K562 (cell line): ENCODE measurements around the gene CCT7. TPM values are rescaled to one million over a fixed set of nuclear protein-coding genes. Genes with fewer than 3 reads are reported as not detected.
A peak's percentile ranks its signal among the peaks of the same experiment; 100 is the strongest.

Source experiments
- ATAC-seq: fragments of 200-7000 bp; cut with Tn5 transposase; 3 replicates; pipeline ENCODE4 v1.9.1; 2020; ENCODE audit warnings: moderate library complexity
- BruUV-seq: library from RNA; stranded (reverse); fragments of 400-500 nt; replicated peaks from 2 replicates; lab custom pipeline; 2021; lab: Mats Ljungman, UMichigan
- CTCF ChIA-PET: fragments of 300-600 bp; formaldehyde crosslinking; extraction: SDS; loops from one replicate; lab custom pipeline; 2021; ENCODE audit warnings: low intra/inter-chr PET ratio; lab: Yijun Ruan, JAX
- POLR2A ChIA-PET: fragments of 300-600, 350-650 bp; sonication (Branson Sonifier 250); formaldehyde crosslinking; extraction: SDS; loops from one replicate; lab custom pipeline; 2021; ENCODE audit warnings: antibody characterized with exemption, inconsistent platforms; lab: Yijun Ruan, JAX
- DNase-seq, 4 experiments: peaks; one replicate each; pipeline versions ENCODE4 v3.0.0 to v3.0.0-alpha.2; 2011 to 2018; ENCODE audit warnings: low spot score in 3 of 4, mixed read lengths in 3 of 4; ENCODE audit errors: extremely low read depth in 1 of 4
- FAIRE-seq: peaks from 2 replicates; lab custom pipeline; 2011; peaks lifted over from hg19 to GRCh38; lab: Jason Lieb, UNC
- H2AFZ ChIP-seq: 2 replicates; pipeline ENCODE4 v1.6.0; 2011; ENCODE audit warnings: low read depth, low read length, control low read depth, inconsistent platforms
- H3K27ac ChIP-seq: fragments of 200-600 bp; 3 replicates; pipeline ENCODE4 v1.8.0; 2011; ENCODE audit warnings: low read depth, mild to moderate bottlenecking, control low read depth, inconsistent platforms, low read length, moderate library complexity, mixed read lengths; ENCODE audit errors: extremely low read depth
- H3K27me3 ChIP-seq, 2 experiments: fragments of 300-600 bp in 1 of 2; 2 replicates in 1 of 2; 3 replicates in 1 of 2; pipeline versions ENCODE4 v1.6.0 to v1.8.0; 2011; ENCODE audit warnings: inconsistent platforms in 2 of 2, low read length in 2 of 2, mild to moderate bottlenecking in 1 of 2, mixed read lengths in 1 of 2, moderate library complexity in 1 of 2; ENCODE audit not compliant: control insufficient read depth in 2 of 2, insufficient read depth in 2 of 2
- H3K36me3 ChIP-seq: fragments of 300-600 bp; 3 replicates; pipeline ENCODE4 v1.8.0; 2011; ENCODE audit warnings: mild to moderate bottlenecking, low read length, inconsistent platforms; ENCODE audit not compliant: control insufficient read depth, insufficient read depth
- H3K4me1 ChIP-seq, 2 experiments: fragments of 200-600 bp in 1 of 2; replicated peaks in 1 of 2; 2 replicates in 1 of 2; 3 replicates in 1 of 2; pipeline versions ENCODE4 v1.5.1 to v1.8.0; 2011; ENCODE audit warnings: inconsistent platforms in 2 of 2, low read length in 2 of 2, mild to moderate bottlenecking in 1 of 2, mixed read lengths in 1 of 2, moderate library complexity in 1 of 2; ENCODE audit not compliant: control insufficient read depth in 2 of 2, insufficient read depth in 2 of 2
- H3K4me2 ChIP-seq: 2 replicates; pipeline ENCODE4 v1.6.1; 2011; ENCODE audit warnings: low read length, control low read depth, inconsistent platforms, mixed read lengths; ENCODE audit not compliant: insufficient read depth
- H3K4me3 ChIP-seq: fragments of 200-600 bp; sonication (generic), shearing (Covaris generic); 2 replicates; pipeline ENCODE4 v1.5.1; 2016; ENCODE audit warnings: control low read depth, inconsistent platforms
- H3K79me2 ChIP-seq: fragments of 200-600 bp; 3 replicates; pipeline ENCODE4 v1.8.0; 2011; ENCODE audit warnings: low read length, inconsistent platforms; ENCODE audit not compliant: control insufficient read depth, insufficient read depth
- H3K9ac ChIP-seq, 2 experiments: 2 replicates each; pipeline versions ENCODE4 v1.6.0 to v1.6.1; 2011; ENCODE audit warnings: low read depth in 2 of 2, low read length in 2 of 2, control low read depth in 1 of 2, inconsistent platforms in 1 of 2, mild to moderate bottlenecking in 1 of 2, mixed read lengths in 1 of 2; ENCODE audit not compliant: insufficient read depth in 1 of 2
- H3K9me1 ChIP-seq: one replicate; pipeline ENCODE4 v1.6.0; 2011; ENCODE audit warnings: inconsistent platforms, mild to moderate bottlenecking, low read length, moderate library complexity; ENCODE audit not compliant: control insufficient read depth, insufficient read depth
- H3K9me3 ChIP-seq: replicated peaks from 2 replicates; pipeline ENCODE4 v1.5.1; 2011; ENCODE audit warnings: low read depth, low read length, inconsistent platforms; ENCODE audit not compliant: control insufficient read depth, insufficient read depth
- H4K20me1 ChIP-seq: replicated peaks from 2 replicates; pipeline ENCODE4 v1.6.1; 2011; ENCODE audit warnings: low read length, inconsistent platforms, mixed read lengths; ENCODE audit not compliant: control insufficient read depth, insufficient read depth
- CTCF ChIP-seq, 3 experiments: IDR thresholded peaks in 2 of 3; conservative IDR thresholded peaks in 1 of 3; 2 replicates each; pipeline ENCODE4 v1.5.1; 2011 to 2012; ENCODE audit warnings: low read length in 3 of 3, mild to moderate bottlenecking in 3 of 3, control low read depth in 2 of 3, improper control_type of control experiment in 1 of 3, inconsistent platforms in 1 of 3, low read depth in 1 of 3, mixed read lengths in 1 of 3, moderate library complexity in 1 of 3; ENCODE audit not compliant: insufficient read depth in 2 of 3
- MYBL2 ChIP-seq, 2 experiments: fragments of 450-650 bp in 1 of 2; sonication (generic) in 1 of 2; formaldehyde crosslinking in 1 of 2; IDR thresholded peaks; 2 replicates each; pipeline versions ENCODE4 v1.6.1 to v1.8.1; 2017 to 2022; ENCODE audit warnings: borderline replicate concordance in 1 of 2, inconsistent platforms in 1 of 2, low read depth in 1 of 2, mild to moderate bottlenecking in 1 of 2, missing genetic modification reagents in 1 of 2, moderate library complexity in 1 of 2
- RAD21 ChIP-seq, 2 experiments: fragments of 250-450 bp in 1 of 2; fragments of 450-650 bp in 1 of 2; sonication (Bioruptor Pico) in 1 of 2; formaldehyde crosslinking in 1 of 2; IDR thresholded peaks in 1 of 2; conservative IDR thresholded peaks in 1 of 2; 2 replicates each; pipeline versions ENCODE4 v1.4.0 to v1.8.0; 2020 to 2022; ENCODE audit warnings: mild to moderate bottlenecking in 2 of 2, moderate library complexity in 1 of 2
- in situ Hi-C: fragments of 300-500 bp; cut with MboI; formaldehyde crosslinking; loops from 4 replicates; pipeline ENCODE4 v1.15.0; 2018; ENCODE audit warnings: inconsistent platforms, mixed read lengths
- intact Hi-C: fragments of 100-400 bp; cut with micrococcal nuclease; formaldehyde crosslinking; loops from 2 replicates; pipeline ENCODE4 v1.14.2; 2022
- polyA plus RNA-seq, 8 experiments: library from polyadenylated mRNA; depleted of rRNA in 4 of 8; stranded (reverse) in 5 of 8; unstranded in 3 of 8; fragments of >200 nt; fragmentation: Nextera tagmentation in 2 of 8; fragmentation: Illumina TruSeq in 1 of 8; extraction: Ambion mirVana in 2 of 8; extraction: Trizol in 1 of 8; gene quantifications; 2 replicates each; pipeline versions ENCODE4 v1.2.1 to v1.2.3, GENCODE V29; 2011 to 2014; ENCODE audit warnings: inconsistent platforms in 1 of 8, missing spikeins in 1 of 8
- total RNA-seq, 7 experiments: library from RNA; depleted of rRNA in 6 of 7; stranded (reverse); fragments of >200 nt in 6 of 7; fragmentation: Illumina TruSeq in 2 of 7; extraction: Trizol in 2 of 7; gene quantifications; 2 replicates each; pipeline versions ENCODE4 v1.2.1 to v1.2.3, GENCODE V29; 2011 to 2021; ENCODE audit warnings: low replicate concordance in 1 of 7

Gene CCT7
- total and polyA plus RNA-seq, 9 of the 15 experiments (the other 6 are each of a cell fraction or from before 2014, with no cell fraction given), result 326 to 856 (median 638) TPM

- POLR2A ChIA-PET, result interaction anchor here (0.6 to 0.7 kb wide), 2 partner anchors 13 to 262 kb away, joined by 3 read pairs; no protein-coding TSS in a partner anchor
- TF ChIP-seq CTCF (IDR thresholded peaks at IDR 0.05 in 2 of 3, conservative IDR thresholded peaks at IDR 0.05 in 1 of 3; ENCODE audit: insufficient read depth in 2 of 3, low read depth in 1 of 3, low read length in 3 of 3) (peak in 2 of 3 experiments; percentile 8 to 32; a peak in 2 of 6 replicates), RAD21 (CRISPR knock-in tag; conservative IDR thresholded peaks at IDR 0.05 in 1 of 2, IDR thresholded peaks at IDR 0.05 in 1 of 2) (peak in 1 of 2 experiments; percentile 11; a peak in 1 of 4 replicates), MYBL2 (IDR thresholded peaks at IDR 0.05; ENCODE audit: low read depth) (no peak), MYBL2 (CRISPR knock-in tag; IDR thresholded peaks at IDR 0.05; ENCODE audit: borderline replicate concordance) (no peak)
- Histone ChIP-seq H2AFZ (no peak overlapping the region), H3K36me3 (no peaks in the 10 kb centered on the region), H3K27ac (no peak overlapping the region), H4K20me1 (peaks cover 3% of the 10 kb centered on the region; the same call in 1 of the 2 replicates), H3K9ac (no peak overlapping the region), H3K27me3 (peaks cover 5 to 27% of the 10 kb centered on the region in 2 experiments; a peak in 4 of 5 replicates), H3K4me1 (peaks cover 0 to 38% of the 10 kb centered on the region in 2 experiments; a peak in 4 of 5 replicates), H3K9me3 (no peaks in the 10 kb centered on the region), H3K4me3 (no peak overlapping the region), H3K4me2 (no peak overlapping the region), H3K79me2 (no peaks in the 10 kb centered on the region), H3K9me1 (no peaks in the 10 kb centered on the region)
- in situ Hi-C loops (no loop called here), intact Hi-C loops (no loop called here)
- FAIRE-seq, result no peak
- DNase-seq, result no peak
- no peak for ATAC-seq
- BruUV-seq, result no TSS peak
- CTCF ChIA-PET, result no interaction called here
These were observed 55.2 kb downstream of the CCT7 start for GRCh38 chr2:73289304-73289703.
